Upper lobe of left lung (tissue), 4 donors: ENCODE data around the gene RBBP5.

Source experiments
- CTCF ChIP-seq, 6 experiments: fragments of 450-650 bp in 4 of 6; fragments of 200-600 bp in 2 of 6; sonication (generic) in 2 of 6; IDR thresholded peaks; one replicate each; pipeline ENCODE4 v1.5.1; 2016 to 2019; ENCODE audit warnings: antibody characterized with exemption in 6 of 6
- EP300 ChIP-seq, 4 donors: sonication (generic); formaldehyde crosslinking; IDR thresholded peaks; one replicate each; pipeline ENCODE4 v1.5.1; 2017; ENCODE audit warnings: antibody characterized with exemption in 4 of 4, control low read depth in 2 of 4
- POLR2A ChIP-seq, 4 donors: fragments of 450-650 bp; IDR thresholded peaks; one replicate each; pipeline ENCODE4 v1.5.1; 2016 to 2017; ENCODE audit warnings: antibody characterized with exemption in 4 of 4, mild to moderate bottlenecking in 2 of 4
- POLR2AphosphoS5 ChIP-seq, 2 donors: sonication (generic); formaldehyde crosslinking; IDR thresholded peaks; one replicate each; pipeline ENCODE4 v1.5.1; 2017; ENCODE audit warnings: antibody characterized with exemption in 2 of 2

DNA sequence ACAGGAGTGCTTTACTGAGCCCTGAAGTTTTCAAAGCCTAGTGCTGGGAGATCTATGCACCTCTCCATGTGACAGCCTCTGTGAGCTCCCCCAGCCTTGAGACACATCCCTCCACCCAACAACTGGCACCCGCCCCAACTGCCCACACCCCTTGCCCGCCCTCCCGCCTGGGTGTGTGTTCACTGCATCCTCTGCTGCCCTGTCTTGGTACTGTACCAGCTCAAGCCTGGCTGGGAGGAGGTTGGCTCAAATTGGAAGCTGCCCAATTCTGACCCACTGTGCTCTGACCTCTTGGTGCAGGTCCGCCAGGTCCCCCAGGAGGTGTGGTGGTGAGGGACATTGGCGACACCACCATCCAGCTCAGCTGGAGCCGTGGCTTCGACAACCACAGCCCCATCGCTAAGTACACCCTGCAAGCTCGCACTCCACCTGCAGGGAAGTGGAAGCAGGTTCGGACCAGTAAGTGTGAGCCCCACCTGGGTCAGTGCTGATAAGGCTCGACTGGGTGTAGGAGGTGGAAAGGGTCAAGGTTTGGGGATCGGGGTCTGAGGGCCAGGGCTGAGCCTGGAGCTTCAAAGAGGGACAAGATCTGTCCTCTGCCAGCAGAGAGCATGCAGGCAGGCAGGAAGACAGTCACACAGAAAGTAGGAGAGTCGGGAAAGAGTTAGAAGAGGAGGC is 55.5 kb downstream of the RBBP5 start:
- TF ChIP-seq POLR2A (IDR thresholded peaks at IDR 0.05) = no peak
- no peak for TF ChIP-seq CTCF (IDR thresholded peaks at IDR 0.05)
- no peak for TF ChIP-seq POLR2AphosphoS5 (IDR thresholded peaks at IDR 0.05)
- TF ChIP-seq EP300 (IDR thresholded peaks at IDR 0.05) = no peak
